Stomach (tissue), 9 donors: ENCODE measurements around the gene CRACR2B. TPM values are rescaled to one million over a fixed set of nuclear protein-coding genes. Genes with fewer than 3 reads are reported as not detected.

ENCODE experiments used
- DNase-seq, 2 donors: peaks; one replicate each; pipeline versions ENCODE4 v3.0.0 to v3.0.0-alpha.2; 2013 to 2019
- H3K27ac ChIP-seq, 5 donors: fragments of 200-600 bp in 4 of 5; sonication (generic) in 4 of 5; one replicate each; pipeline ENCODE4 v1.5.1; 2013 to 2019; ENCODE audit warnings: mild to moderate bottlenecking in 1 of 5, moderate library complexity in 1 of 5
- H3K27me3 ChIP-seq, 3 donors: fragments of 200-600 bp; sonication (generic); one replicate each; pipeline ENCODE4 v1.5.1; 2017 to 2019; ENCODE audit warnings: mixed run types in 1 of 3
- H3K36me3 ChIP-seq, 4 donors: fragments of 200-600 bp; sonication (generic); 1 replicate in 3 of 4; 2 replicates in 1 of 4; pipeline ENCODE4 v1.5.1; 2016 to 2019
- H3K4me1 ChIP-seq, 4 donors: fragments of 200-600 bp; sonication (generic); one replicate each; pipeline ENCODE4 v1.5.1; 2016 to 2019
- H3K4me3 ChIP-seq, 4 donors: fragments of 200-600 bp; sonication (generic) in 3 of 4; one replicate each; pipeline ENCODE4 v1.5.1; 2016 to 2019; ENCODE audit warnings: mild to moderate bottlenecking in 1 of 4
- H3K9me3 ChIP-seq, 4 donors: fragments of 200-600 bp; sonication (generic); one replicate each; pipeline ENCODE4 v1.5.1; 2016 to 2019
- EP300 ChIP-seq: sonication (generic); formaldehyde crosslinking; IDR thresholded peaks from one replicate; pipeline ENCODE4 v1.6.1; 2017; ENCODE audit warnings: antibody characterized with exemption
- POLR2A ChIP-seq, 4 donors: fragments of 450-650 bp; IDR thresholded peaks; one replicate each; pipeline ENCODE4 v1.6.1; 2016; ENCODE audit warnings: antibody characterized with exemption in 4 of 4, control low read depth in 2 of 4, mild to moderate bottlenecking in 1 of 4, moderate library complexity in 1 of 4
- POLR2AphosphoS5 ChIP-seq, 3 donors: sonication (generic); formaldehyde crosslinking; IDR thresholded peaks; one replicate each; pipeline ENCODE4 v1.6.1; 2016; ENCODE audit warnings: antibody characterized with exemption in 3 of 3
- WGBS, 5 donors: extraction: QIAGEN DNeasy Blood & Tissue Kit in 3 of 5; methylation state at CpG; one replicate each; pipeline versions ENCODE4 v1.1.5 to v1.1.7; 2013 to 2018; 5-methylcytosine and 5-hydroxymethylcytosine counted together
- intact Hi-C: fragments of 100-400 bp; cut with DNase I; formaldehyde crosslinking; loops from one replicate; pipeline ENCODE4 v1.15.1; 2023; ENCODE audit warnings: low total_unique reads
- polyA plus RNA-seq, 3 donors: library from polyadenylated mRNA; stranded (reverse); fragments of 200-250 nt; gene quantifications; one replicate each; pipeline ENCODE4 v1.2.3, GENCODE V29; 2013
- total RNA-seq, 5 donors: library from RNA; depleted of rRNA; stranded (reverse); fragments of >200 nt; gene quantifications; one replicate each; pipeline versions ENCODE4 v1.1.0 to v1.2.3, GENCODE V29; 2014 to 2016
- TF ChIP-seq, protein P1 (sequence below), 7 experiments: fragments of 450-650 bp in 4 of 7; fragments of 200-600 bp in 3 of 7; sonication (generic) in 3 of 7; IDR thresholded peaks; one replicate each; pipeline ENCODE4 v1.5.1; 2016 to 2019; ENCODE audit warnings: antibody characterized with exemption in 7 of 7, control low read depth in 2 of 7, mild to moderate bottlenecking in 1 of 7
- donor health status: healthy with polysubstance abuse.
- donor health status: Bipolar disorder and iron deficiency.
- donor health status: healthy.

The CRACR2B gene
- total and polyA plus RNA-seq, 8 donors: 12.7 to 556 (median 126) TPM

DNA sequence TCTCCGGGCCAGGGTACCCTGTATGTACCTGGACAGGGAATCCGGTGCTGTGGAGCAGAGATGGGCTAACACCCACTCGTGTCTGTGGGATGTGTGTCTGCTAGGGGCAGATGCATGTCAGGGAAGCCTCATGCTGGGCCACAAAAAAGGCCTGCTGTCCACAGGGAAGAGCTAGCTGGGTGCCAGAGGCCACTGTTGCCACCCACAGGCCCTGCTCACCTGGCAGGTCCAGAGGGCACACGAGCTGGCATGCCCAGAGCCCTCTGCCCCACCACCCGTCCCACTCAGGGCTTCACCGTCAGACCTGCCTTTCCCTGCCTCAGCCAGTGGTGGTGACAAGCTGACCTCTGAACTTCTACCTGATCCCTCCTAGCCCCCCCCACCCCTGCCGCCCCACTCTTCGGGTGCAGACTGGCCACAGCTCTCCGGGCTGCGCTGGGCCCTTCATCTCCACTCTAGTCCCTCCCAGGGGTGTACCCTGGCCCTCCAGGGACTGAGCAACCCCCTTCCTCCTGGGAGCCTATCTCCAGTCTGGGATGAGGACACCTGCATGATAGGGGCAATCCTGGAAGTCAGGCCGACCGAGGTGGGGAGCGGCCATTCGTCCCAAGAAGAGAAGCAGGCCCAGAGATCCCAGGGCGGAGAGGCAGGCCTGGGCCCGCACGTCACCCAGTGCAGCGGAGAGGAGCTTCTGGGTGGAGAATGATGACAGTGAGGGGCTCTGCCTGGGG is 31.0 kb upstream of the CRACR2B start:
- Histone ChIP-seq H3K27me3 (no peaks in the 10 kb centered on the region), H3K36me3 (peaks cover 23 to 59% (median 45%) of the 10 kb centered on the region in 4 donors), H3K4me3 (peak overlapping the region; percentile 66 to 96 (median 77)), H3K27ac (peak overlapping the region; percentile 86 to 92 (median 90)), H3K9me3 (no peaks in the 10 kb centered on the region), H3K4me1 (peaks cover 34 to 49% (median 39%) of the 10 kb centered on the region in 4 donors)
- no peak for TF ChIP-seq EP300
- TF ChIP-seq POLR2A (IDR thresholded peaks at IDR 0.05): no peak
- TF ChIP-seq POLR2AphosphoS5 (IDR thresholded peaks at IDR 0.05): no peak
- TF ChIP-seq, protein P1, sequence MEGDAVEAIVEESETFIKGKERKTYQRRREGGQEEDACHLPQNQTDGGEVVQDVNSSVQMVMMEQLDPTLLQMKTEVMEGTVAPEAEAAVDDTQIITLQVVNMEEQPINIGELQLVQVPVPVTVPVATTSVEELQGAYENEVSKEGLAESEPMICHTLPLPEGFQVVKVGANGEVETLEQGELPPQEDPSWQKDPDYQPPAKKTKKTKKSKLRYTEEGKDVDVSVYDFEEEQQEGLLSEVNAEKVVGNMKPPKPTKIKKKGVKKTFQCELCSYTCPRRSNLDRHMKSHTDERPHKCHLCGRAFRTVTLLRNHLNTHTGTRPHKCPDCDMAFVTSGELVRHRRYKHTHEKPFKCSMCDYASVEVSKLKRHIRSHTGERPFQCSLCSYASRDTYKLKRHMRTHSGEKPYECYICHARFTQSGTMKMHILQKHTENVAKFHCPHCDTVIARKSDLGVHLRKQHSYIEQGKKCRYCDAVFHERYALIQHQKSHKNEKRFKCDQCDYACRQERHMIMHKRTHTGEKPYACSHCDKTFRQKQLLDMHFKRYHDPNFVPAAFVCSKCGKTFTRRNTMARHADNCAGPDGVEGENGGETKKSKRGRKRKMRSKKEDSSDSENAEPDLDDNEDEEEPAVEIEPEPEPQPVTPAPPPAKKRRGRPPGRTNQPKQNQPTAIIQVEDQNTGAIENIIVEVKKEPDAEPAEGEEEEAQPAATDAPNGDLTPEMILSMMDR (IDR thresholded peaks at IDR 0.05): no peak
- no peak for DNase-seq
- intact Hi-C loops: no loop called here
- 11 to 26% (median 17%) methylated on average over 10 to 18 of the region's 18 CpGs for whole genome bisulfite sequencing, 5 donors

- Histone ChIP-seq H3K9me3 (no peaks in the 10 kb centered on the region), H3K36me3 (peaks cover 21 to 59% (median 45%) of the 10 kb centered on the region in 4 donors), H3K4me3 (peak overlapping the region; percentile 66 to 96 (median 77)), H3K4me1 (peaks cover 34 to 49% (median 39%) of the 10 kb centered on the region in 4 donors), H3K27me3 (no peaks in the 10 kb centered on the region), H3K27ac (peak overlapping the region; percentile 86 to 92 (median 90))
- peak; percentile 60 to 94 for DNase-seq
- no peak for TF ChIP-seq EP300
- TF ChIP-seq POLR2A (IDR thresholded peaks at IDR 0.05): no peak
- TF ChIP-seq POLR2AphosphoS5 (IDR thresholded peaks at IDR 0.05): no peak
- TF ChIP-seq, protein P1 (IDR thresholded peaks at IDR 0.05): no peak
- 0 to 1% (median 1%) methylated on average over 10 to 57 of the region's 57 CpGs for WGBS, 5 donors
- intact Hi-C loops: no loop called here
These were observed 30.2 kb upstream of the CRACR2B start for GRCh38 chr11:797296-798092.

DNA sequence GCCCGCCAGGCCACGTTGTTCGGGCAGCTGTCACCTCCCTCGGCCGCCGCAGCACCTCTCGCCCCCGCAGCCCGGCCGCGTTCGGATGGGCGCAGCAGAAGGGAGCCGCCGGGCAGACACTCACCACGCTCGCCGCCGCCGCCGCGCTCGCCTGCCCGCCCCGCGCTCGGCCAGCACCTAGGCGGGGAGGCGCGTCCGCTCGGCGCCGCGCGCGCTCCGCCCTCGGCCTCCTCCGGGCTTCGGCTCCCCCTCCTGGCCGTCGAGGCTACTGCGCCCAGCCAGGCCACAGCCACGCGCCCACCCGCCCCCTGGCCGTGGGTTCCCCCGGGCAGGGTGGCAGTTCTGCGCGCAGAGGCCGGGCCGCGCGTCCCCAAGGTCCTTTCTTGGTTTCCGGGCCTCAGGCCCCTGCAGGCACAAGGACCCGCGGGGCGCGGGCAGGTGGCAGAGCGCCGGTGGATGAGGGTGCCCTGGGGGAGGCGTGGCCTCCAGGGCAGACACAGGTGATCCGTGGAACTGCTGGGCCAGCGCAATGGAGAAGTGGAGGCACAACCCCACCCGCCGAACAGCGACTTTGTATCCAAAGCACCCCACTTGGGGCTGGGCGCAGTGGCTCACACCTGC is 29.5 kb upstream of the CRACR2B start, which contains the start of gene SLC25A22:
TSS of gene SLC25A22 (minus strand) at position 189 of the 621 bp plus-strand sequence. CDS start 3,275 bp downstream, outside the sequence.
- Histone ChIP-seq H3K4me3 (peak within 1 kb of the TSS; percentile 66 to 96 (median 77)), H3K27me3 (no peaks in the 10 kb centered on the region), H3K36me3 (peaks cover 17 to 59% (median 44%) of the 10 kb centered on the region in 4 donors), H3K4me1 (peaks cover 34 to 51% (median 42%) of the 10 kb centered on the region in 4 donors), H3K9me3 (no peaks in the 10 kb centered on the region), H3K27ac (peak within 1 kb of the TSS; percentile 86 to 92 (median 90))
- peak; percentile 85 to 96 for DNase-seq
- intact Hi-C loops: no loop called here
- TF ChIP-seq POLR2A (IDR thresholded peaks at IDR 0.05) (no peak), POLR2AphosphoS5 (IDR thresholded peaks at IDR 0.05) (peak in 1 of 3 donors; percentile 6)
- TF ChIP-seq, protein P1 (IDR thresholded peaks at IDR 0.05): peak in 5 of 7 experiments; percentile 61 to 96 (median 90)
- 1 to 12% (median 5%) methylated on average over 12 to 68 of the region's 69 CpGs; no CpG with 5 or more reads in 1 of the 5 donors for WGBS, 5 donors
